Measurements from ENCODE around the gene PLA2G2E. TPM values are rescaled to one million over a fixed set of nuclear protein-coding genes. Genes with fewer than 3 reads are reported as not detected.

PLA2G2E gene
- total RNA-seq, 1 donor from 2014 or later, result not detected

DNA sequence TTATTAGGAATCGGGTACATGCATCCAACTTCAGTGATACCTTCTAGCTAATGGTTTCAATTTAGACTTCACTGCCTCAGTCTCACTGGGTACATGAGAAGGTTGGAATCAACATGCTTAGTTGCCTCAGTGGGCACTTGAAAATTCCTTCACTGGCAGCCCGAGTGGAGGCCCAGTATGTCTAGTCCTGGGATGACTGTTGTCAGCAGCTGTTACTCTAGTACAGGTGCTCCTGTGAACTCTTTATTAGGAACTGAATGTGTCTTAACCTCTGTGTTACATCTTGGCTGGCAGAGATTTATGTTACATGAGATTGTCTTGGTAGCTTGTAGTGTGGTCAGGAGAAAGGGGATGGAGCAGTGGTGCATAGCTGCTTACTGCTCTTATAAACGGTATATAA is 13.4 kb downstream of the PLA2G2E start:
- Histone ChIP-seq H3K9me3 (ENCODE audit: insufficient read depth, low read depth, low read length) (no peaks in the 10 kb centered on the region), H3K4me1 (ENCODE audit: insufficient read depth, low read length) (no peaks in the 10 kb centered on the region), H2AFZ (ENCODE audit: low read depth, low read length) (no peak overlapping the region), H3K36me3 (ENCODE audit: insufficient read depth, low read length) (peaks cover 34% of the 10 kb centered on the region), H4K20me1 (ENCODE audit: insufficient read depth, low read length) (peaks cover 18% of the 10 kb centered on the region), H3K9ac (ENCODE audit: low read length) (no peak overlapping the region), H3K27me3 (ENCODE audit: insufficient read depth, low read length) (no peaks in the 10 kb centered on the region), H3K4me3 (ENCODE audit: insufficient read depth, low read depth, low read length) (no peak overlapping the region), H3K79me2 (ENCODE audit: insufficient read depth, low read length) (no peaks in the 10 kb centered on the region), H3K27ac (ENCODE audit: low read depth, low read length) (no peak overlapping the region), H3K4me2 (ENCODE audit: low read length) (no peak overlapping the region)
- H3K27ac Mint-ChIP-seq (ENCODE audit: unreplicated experiment), result no peak overlapping the region
- H3K4me3 Mint-ChIP-seq (ENCODE audit: unreplicated experiment), result no peak overlapping the region
- H3K9me3 Mint-ChIP-seq (ENCODE audit: unreplicated experiment), result no peaks in the 10 kb centered on the region
- FAIRE-seq (no peak), DNase-seq (ENCODE audit: low read depth) (no peak)
- TF ChIP-seq CTCF (IDR thresholded peaks at IDR 0.05; ENCODE audit: insufficient read depth, low read depth, low read length) (no peak), EZH2 (IDR thresholded peaks at IDR 0.05; ENCODE audit: insufficient read depth, low read length) (no peak)
- H3K4me1 Mint-ChIP-seq (ENCODE audit: low read depth, unreplicated experiment), result peaks cover 12% of the 10 kb centered on the region
- no peaks in the 10 kb centered on the region for H3K27me3 Mint-ChIP-seq (ENCODE audit: low read depth, unreplicated experiment)
- peaks cover 42% of the 10 kb centered on the region for H3K36me3 Mint-ChIP-seq (ENCODE audit: low read depth, unreplicated experiment)

- TF ChIP-seq EZH2 (IDR thresholded peaks at IDR 0.05; ENCODE audit: insufficient read depth, low read length), result no peak
- no peak overlapping the region for H3K9ac ChIP-seq (ENCODE audit: low read length)
- DNase-seq (ENCODE audit: low read depth) (no peak), FAIRE-seq (no peak)
- H3K27ac ChIP-seq (ENCODE audit: low read depth, low read length), result no peak overlapping the region
- Mint-ChIP-seq H3K4me3 (ENCODE audit: unreplicated experiment) (no peak overlapping the region), H3K9me3 (ENCODE audit: unreplicated experiment) (no peaks in the 10 kb centered on the region), H3K36me3 (ENCODE audit: low read depth, unreplicated experiment) (peaks cover 39% of the 10 kb centered on the region), H3K27ac (ENCODE audit: unreplicated experiment) (no peak overlapping the region), H3K4me1 (ENCODE audit: low read depth, unreplicated experiment) (peaks cover 12% of the 10 kb centered on the region), H3K27me3 (ENCODE audit: low read depth, unreplicated experiment) (no peaks in the 10 kb centered on the region)
- H2AFZ ChIP-seq (ENCODE audit: low read depth, low read length), result no peak overlapping the region
- H4K20me1 ChIP-seq (ENCODE audit: insufficient read depth, low read length), result peaks cover 18% of the 10 kb centered on the region
- H3K36me3 ChIP-seq (ENCODE audit: insufficient read depth, low read length), result peaks cover 39% of the 10 kb centered on the region
- H3K27me3 ChIP-seq (ENCODE audit: insufficient read depth, low read length), result no peaks in the 10 kb centered on the region
- no peak overlapping the region for H3K4me2 ChIP-seq (ENCODE audit: low read length)
- H3K4me1 ChIP-seq (ENCODE audit: insufficient read depth, low read length), result no peaks in the 10 kb centered on the region
- H3K9me3 ChIP-seq (ENCODE audit: insufficient read depth, low read depth, low read length), result no peaks in the 10 kb centered on the region
- H3K4me3 ChIP-seq (ENCODE audit: insufficient read depth, low read depth, low read length), result no peak overlapping the region
- no peaks in the 10 kb centered on the region for H3K79me2 ChIP-seq (ENCODE audit: insufficient read depth, low read length)
Observed at GRCh38 chr1:19909392-19909791, 14.0 kb downstream of the PLA2G2E start.

DNA sequence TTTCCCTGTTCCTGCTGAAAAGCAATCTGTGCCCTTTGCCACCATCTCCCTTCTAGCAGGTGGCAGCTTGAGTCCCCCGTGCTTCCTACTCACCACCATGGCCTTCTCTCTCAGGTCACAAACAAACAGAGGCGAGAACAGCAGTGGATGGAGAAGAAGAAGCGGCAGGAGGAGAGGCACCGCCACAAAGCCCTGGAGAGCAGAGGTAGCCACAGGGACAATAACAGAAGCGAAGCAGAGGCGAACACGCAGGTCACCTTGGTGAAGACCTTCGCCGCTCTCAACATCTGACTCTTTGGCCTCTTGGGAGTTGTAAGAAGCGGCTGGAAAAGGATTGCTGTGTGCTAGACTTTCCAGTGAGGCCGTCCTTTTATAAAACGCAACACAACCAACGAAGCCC is 16.0 kb downstream of the PLA2G2E start:
- DNase-seq (ENCODE audit: low read depth) (no peak), FAIRE-seq (no peak)
- no peaks in the 10 kb centered on the region for H3K27me3 Mint-ChIP-seq (ENCODE audit: low read depth, unreplicated experiment)
- Histone ChIP-seq H2AFZ (ENCODE audit: low read depth, low read length) (no peak overlapping the region), H3K4me3 (ENCODE audit: insufficient read depth, low read depth, low read length) (no peak overlapping the region), H3K4me1 (ENCODE audit: insufficient read depth, low read length) (peaks cover 3% of the 10 kb centered on the region), H3K36me3 (ENCODE audit: insufficient read depth, low read length) (peaks cover 41% of the 10 kb centered on the region), H3K27ac (ENCODE audit: low read depth, low read length) (no peak overlapping the region), H3K9me3 (ENCODE audit: insufficient read depth, low read depth, low read length) (no peaks in the 10 kb centered on the region), H3K79me2 (ENCODE audit: insufficient read depth, low read length) (no peaks in the 10 kb centered on the region), H3K27me3 (ENCODE audit: insufficient read depth, low read length) (no peaks in the 10 kb centered on the region), H4K20me1 (ENCODE audit: insufficient read depth, low read length) (peaks cover 9% of the 10 kb centered on the region), H3K9ac (ENCODE audit: low read length) (no peak overlapping the region), H3K4me2 (ENCODE audit: low read length) (no peak overlapping the region)
- no peak overlapping the region for H3K4me3 Mint-ChIP-seq (ENCODE audit: unreplicated experiment)
- TF ChIP-seq CTCF (IDR thresholded peaks at IDR 0.05; ENCODE audit: insufficient read depth, low read depth, low read length) (no peak), EZH2 (IDR thresholded peaks at IDR 0.05; ENCODE audit: insufficient read depth, low read length) (no peak)
- peaks cover 21% of the 10 kb centered on the region for H3K4me1 Mint-ChIP-seq (ENCODE audit: low read depth, unreplicated experiment)
- H3K27ac Mint-ChIP-seq (ENCODE audit: unreplicated experiment), result no peak overlapping the region
- peaks cover 34% of the 10 kb centered on the region for H3K36me3 Mint-ChIP-seq (ENCODE audit: low read depth, unreplicated experiment)
- no peaks in the 10 kb centered on the region for H3K9me3 Mint-ChIP-seq (ENCODE audit: unreplicated experiment)
